Measurements from ENCODE around the gene E2F6. TPM values are rescaled to one million over a fixed set of nuclear protein-coding genes. Genes with fewer than 3 reads are reported as not detected.

E2F6 gene
- total and polyA plus RNA-seq, 2 of the 8 experiments (the other 6 are each of a cell fraction or from before 2014, with no cell fraction given) = 8.3 to 14.9 TPM

DNA sequence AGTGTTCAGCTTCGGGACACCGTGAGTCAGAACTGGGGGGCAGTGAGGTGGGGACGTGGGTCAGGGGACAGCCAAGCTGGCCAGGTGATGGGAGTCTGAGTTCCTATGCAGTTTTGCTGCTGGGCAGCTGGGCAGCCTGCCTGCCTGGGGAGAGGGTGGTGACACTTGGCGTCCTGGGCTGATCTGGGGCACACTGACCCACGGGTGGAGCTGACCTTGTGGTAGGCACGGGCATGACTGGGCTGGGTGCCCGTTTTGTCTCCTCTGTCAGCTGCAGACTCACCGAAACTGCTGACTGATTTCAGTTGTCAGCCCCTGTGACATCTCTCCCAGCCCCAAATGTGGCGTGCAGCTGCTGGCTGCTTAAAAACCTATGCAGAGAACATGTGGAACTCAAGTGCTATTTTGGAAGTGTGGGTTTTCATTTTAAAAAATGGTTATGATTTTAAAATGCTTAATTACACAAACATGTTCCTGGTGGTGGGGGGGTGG lies 32.6 kb upstream of the E2F6 start (continued):
- TF ChIP-seq SP1 (IDR thresholded peaks at IDR 0.05; ENCODE audit: low read depth, low read length) = no peak

Measured in H1 (cell line).